ENCODE results near the gene DRD2.

The DRD2 gene

GRCh38 chr11:113397212-113397611, 78.0 kb downstream of the DRD2 start:
- no peak for DNase-seq

DNA sequence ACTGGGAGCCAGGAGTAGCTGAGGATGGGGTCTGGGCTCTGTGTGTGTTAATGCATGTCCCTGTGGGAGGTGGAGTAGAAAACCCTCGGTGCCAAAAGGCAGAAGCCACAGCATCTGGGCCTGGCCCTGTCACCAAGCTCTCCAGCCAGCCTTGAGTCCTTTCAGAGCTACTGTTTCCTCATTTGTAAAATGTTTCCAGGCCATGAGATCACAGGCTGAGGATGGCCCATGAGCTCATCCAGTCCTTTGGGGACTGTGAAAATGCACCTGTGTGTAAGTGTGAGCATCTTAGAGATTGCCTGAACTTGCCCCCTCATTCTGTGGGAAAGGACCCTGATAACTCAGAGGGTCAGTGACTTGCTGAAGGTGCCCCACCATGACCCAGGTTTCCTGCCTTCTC, 78.5 kb downstream of the DRD2 start:
- no peak for DNase-seq

DNA sequence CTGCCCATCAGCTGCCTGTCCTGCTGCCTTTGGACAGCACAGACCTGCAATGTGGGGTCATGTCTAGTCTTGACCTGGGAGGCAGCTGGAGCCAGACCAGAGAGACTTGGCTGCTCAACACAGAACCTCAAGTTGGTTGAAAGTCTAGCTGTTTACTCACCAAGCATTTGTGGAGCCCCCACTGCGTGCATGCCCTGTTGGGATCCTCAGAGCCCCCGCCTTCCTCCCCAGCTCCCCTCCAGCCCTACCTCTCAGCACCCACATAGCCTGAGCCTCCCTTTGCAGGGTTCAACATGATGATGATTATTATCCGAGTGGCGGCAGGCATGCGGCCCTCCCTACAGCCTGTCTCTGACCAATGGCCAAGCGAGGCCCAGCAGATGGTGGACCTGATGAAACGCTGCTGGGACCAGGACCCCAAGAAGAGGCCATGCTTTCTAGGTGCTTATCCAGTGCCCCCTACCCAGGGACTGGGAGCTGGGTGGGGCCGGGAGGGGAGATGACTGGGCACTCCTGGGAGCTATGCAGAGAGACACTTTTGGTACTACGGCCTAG, 79.3 kb downstream of the DRD2 start:
- no peak for DNase-seq

DNA sequence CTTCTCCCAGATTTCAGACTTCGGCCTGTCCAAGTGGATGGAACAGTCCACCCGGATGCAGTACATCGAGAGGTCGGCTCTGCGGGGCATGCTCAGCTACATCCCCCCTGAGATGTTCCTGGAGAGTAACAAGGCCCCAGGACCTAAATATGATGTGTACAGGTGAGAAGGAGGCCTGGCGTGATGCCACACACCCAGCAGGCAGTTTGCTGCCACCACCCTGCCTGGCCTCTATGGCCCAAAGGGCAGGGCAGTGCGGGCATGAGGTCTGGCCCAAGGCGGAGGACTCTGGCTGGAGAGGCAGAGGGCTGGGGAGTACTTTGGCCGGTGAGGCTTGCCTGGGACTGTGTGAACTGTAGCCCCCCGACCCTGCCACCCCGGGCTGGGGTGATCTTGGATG, 80.3 kb downstream of the DRD2 start:
- DNase-seq, result no peak

GRCh38 chr11:113393501-113393985, 81.7 kb downstream of the DRD2 start:
- DNase-seq, result no peak

DNA sequence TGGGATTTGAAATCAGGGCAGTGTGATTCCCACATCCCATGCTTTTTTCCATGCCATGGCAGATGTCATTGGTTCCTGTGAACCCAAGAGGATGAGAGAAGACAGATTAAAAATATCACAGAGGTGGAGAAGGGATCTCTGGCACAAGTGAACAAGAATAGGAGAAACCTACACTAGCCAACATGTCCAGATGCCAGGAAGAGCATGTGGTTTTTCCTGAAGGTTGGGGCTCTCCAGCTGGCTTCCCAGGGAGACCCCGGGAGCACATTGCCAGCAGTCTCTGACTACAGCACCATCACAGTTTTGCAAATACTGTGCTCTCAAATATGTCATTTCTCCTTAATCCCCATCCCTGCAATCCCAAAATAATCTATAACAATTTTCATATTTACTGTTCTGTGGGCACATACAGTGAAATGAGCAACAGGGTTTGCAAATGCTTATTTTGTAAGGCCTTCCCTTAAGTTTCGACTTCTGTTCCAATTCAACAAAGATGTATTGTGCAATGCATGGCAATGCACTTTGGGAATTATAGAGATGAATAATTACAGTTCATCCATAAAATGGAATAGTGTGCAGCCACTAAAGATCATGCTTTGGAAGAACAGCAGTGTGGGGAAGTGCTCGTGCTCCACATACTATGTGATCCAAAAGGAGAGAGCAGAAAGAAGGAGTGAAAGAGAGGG, 82.8 kb downstream of the DRD2 start:
- DNase-seq, result no peak

- no peak for DNase-seq
Observed at GRCh38 chr11:113389272-113389671, 85.9 kb downstream of the DRD2 start.

DNA sequence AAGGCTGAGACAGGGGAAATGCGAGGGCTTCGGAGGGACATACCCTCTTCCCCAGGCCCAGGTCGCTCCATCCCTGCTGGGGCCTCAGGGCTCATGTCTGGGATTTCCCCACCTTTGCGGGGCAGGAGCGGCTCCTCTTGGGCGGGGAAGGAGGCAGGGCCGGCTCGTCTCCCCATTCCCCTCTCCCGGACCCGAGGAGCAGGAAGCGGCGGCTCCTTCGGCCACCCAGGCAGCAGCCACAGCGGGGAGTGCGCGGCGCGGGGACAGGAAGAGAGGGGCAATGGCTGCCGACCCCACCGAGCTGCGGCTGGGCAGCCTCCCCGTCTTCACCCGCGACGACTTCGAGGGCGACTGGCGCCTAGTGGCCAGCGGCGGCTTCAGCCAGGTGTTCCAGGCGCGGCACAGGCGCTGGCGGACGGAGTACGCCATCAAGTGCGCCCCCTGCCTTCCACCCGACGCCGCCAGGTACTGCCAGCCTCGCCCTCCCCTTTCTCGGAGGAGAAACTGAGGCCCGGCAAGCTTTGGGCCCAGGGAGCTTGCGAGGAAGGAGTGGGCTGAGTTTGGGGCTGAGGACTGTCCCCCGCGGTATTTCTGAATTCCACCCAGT, 87.5 kb downstream of the DRD2 start, which contains the start of gene ANKK1:
TSS of gene ANKK1 (plus strand) at position 175 of the 607 bp plus-strand sequence. CDS start at position 281, 106 bp downstream.
- no peak for DNase-seq

DNA sequence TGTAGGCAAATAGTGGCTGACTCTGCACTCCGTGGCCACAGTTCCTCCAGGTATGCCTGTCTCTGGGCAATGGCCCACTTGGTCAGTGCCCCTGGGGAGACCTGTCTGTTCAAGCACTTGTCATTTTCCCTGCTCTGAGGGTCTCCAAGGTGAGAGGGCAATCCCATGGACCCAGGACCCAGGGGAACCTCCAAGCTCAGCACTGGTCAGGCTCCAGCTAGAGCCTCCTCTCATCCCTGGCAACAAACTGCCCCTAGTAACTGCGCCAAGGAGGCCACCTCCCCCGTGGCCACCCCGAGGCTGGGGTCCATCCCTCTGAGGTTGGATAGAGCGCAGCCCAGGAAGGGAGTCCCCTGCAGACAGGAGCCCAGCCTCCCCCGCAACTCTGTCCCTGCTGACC, 88.3 kb downstream of the DRD2 start:
- DNase-seq, result no peak

- no peak for DNase-seq
Observed at GRCh38 chr11:113385749-113386148, 89.4 kb downstream of the DRD2 start.

- peak; percentile 53 for DNase-seq
Observed at GRCh38 chr11:113384551-113384950, 90.6 kb downstream of the DRD2 start.

DNA sequence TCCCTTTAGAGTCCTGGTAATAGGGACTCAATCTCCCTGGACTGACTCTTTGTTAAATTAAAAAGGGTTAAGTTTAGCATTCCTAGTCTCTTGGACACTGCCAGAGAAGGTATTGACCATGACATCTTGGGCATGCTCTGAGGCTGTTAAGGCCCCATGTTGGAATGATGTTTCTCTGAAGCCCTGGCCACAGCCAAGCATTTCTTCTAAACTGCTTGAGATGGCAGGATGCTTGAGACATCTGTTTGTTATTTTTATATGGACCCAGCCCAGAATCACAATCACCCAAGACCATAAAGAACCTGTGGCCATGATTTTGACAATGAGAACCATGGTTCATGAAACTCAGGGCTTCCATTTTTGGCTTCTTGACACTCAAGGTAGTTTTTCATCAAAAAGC, 93.1 kb downstream of the DRD2 start:
- DNase-seq, result no peak

DNA sequence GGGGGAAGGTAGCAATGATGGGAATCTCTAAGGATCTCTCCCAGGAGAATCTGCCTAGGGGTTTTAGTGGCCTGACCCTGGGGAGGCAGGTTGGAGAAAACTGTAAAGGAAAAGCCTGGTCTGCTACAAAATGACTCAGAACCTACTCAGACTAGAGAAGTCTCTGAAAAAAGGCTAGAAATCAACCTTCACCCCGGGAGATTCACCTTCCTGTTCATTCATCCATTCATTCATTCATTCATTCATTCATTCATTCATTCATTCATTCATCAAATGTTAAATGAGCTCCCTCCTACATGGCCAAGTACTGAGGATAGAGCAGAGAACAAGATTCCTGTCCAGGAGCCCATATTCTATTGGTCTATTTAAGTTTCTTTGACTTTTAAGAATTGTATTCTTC, 96.5 kb downstream of the DRD2 start:
- no peak for DNase-seq

DNA sequence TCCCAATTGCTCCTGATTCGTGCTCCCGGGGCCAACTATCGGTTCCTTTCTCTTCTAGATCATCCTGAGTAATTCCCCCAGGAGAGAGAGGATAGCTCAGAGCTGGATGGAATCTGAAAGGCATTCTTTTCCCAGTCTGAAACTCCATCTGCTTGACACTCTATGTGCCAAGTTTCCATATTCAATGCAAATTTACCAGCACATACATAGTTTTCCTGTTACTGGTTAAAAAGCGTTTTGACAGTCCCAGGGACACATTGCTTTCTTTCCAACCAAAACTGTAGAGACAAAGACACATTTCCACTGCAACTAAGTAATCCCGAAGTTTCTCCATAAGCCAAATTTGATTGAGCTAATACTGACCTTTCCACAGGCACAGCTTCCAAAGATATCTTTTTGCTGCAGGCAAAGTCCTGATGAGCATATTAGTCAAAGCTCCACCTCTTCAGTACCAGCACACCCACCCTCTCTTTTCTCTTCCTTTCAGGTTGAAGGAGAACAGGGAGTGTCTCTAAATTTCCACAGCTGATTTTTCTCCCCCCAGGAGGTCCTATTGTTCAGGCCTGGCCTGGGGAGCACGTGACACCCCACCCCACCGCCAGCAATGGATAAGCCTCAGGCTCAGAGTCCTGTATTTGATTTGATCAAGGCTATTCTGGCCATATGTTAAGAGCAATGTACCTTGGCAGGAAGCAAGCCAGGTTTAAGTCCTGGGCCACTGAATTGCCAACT, 97.4 kb downstream of the DRD2 start:
- no peak for DNase-seq

DNA sequence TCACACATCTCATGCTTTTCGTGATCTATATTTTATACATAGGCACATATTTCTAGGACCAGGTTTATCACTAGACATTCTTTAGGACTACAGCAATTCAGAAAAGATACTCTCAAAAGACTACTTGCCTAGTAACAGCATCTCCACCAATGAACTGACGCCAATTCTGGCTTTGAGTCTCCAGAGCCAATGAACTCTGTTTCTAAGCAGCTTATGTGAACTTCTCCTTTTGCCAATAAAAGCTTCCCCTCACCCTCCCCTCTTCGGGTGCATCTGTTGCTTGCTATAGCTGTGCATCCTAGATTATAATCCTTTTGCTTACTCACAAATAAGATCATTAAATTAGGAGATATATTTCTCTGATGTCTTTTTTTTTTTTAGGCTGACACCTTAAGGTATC, 99.0 kb downstream of the DRD2 start:
- DNase-seq, result no peak

GRCh38 chr11:113375402-113375801, 99.8 kb downstream of the DRD2 start:
- no peak for DNase-seq

DNA sequence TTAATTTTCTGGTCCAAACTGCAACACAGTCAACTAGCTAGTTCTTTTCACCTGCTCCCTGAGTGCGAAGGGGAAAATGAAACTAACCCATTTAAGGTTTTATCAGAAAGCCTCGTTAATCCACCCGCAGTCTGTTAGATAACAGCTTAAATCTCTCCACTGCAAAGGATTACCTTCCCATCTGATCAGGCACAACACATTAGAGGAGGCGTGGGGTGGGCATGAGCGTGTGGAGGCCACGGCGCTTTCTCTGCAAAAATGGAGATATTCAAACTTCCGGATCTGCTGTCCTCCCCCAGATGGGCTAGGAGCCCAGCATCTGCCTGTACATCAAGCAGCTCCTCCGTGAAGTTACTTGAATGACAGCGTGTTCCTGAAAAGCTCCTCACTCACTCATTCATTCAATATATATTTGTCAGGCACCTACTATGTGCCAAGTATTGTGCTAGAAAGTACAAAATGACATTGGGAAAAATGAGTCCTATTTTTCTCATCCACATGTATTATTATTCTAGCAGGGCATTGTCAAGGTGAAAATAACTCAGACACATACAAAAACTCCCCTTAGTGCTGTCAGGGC, 101.1 kb downstream of the DRD2 start:
- no peak for DNase-seq

GRCh38 chr11:113373306-113373705, 101.9 kb downstream of the DRD2 start:
- no peak for DNase-seq

DNA sequence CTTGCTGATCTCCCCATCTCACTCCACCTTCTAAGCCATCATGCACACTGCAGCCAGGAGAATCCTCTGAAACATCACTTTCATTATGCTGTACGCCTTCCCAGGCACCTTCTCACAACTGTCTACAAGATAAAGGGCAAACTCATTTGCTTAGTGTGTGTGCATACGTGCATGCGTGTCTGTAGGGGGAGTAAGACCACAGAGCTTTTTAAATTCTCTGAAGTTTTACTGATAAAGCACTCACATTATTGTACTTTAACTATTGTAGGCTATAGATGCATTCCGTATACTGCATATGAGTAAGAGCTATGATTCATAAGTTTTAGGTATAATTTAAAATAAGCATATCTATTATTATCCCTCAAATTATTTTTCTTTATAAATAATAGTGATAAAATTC, 102.9 kb downstream of the DRD2 start:
- DNase-seq, result no peak

GRCh38 chr11:113370634-113371033, 104.6 kb downstream of the DRD2 start:
- no peak for DNase-seq

DNA sequence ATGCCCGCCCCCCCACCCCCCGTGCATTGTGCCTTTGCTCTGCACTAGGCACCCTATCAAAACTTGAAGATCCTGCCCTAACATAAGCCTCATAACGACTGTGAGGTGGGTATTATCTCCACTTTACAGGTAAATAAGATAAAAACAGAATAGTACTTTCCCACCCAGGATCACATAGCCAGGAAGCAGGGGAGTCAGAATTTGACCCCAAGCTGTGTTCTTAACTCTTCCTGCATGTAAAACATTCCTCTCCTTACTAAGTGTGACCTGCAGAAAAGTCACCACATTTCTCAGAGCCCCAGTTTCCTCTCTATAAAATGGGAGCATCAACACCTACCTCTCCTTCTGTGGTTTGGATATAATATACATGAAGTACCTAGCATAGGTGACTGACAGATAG, 105.8 kb downstream of the DRD2 start:
- DNase-seq, result no peak

- no peak for DNase-seq
Observed at GRCh38 chr11:113365895-113366294, 109.3 kb downstream of the DRD2 start.

DNA sequence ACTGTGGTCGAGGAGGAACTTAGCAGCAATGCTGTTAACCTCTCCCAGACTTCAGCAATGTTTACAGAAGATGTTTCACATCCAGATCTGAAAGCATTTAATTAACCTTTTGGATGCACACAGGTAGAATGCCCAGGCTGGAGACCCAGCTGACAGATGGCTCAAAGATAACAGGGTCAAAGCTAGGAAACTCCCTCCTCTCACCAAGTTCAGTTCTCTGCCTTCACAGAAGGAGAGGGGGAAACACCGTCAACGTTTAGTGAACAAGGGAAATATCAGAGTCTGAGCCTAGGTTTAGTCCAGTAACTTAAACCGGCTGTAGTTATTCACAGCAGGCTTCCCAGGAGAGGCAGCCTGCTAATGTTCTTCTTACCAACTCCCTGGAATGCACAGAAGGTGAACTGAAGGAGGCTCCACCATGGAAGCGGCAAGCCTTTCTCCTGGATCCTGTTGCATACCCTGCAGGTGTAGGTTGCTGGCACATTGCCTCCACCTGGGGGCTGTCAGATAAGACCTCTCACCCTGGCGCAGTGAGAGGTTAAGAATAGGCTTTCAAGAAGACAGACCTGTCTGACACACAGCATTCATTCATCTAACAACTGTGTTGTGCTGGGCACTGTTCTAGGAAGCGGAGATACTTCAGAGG, 111.1 kb downstream of the DRD2 start:
- DNase-seq, result no peak
